Activated CD8-positive, alpha-beta memory T cell treated with anti-CD3 and anti-CD28 coated beads, Interleukin-2, amount 10 ng/mL, durations not matched to agents 7 days and 5 days (primary cell): ENCODE results near the gene CDSN. TPM values are rescaled to one million over a fixed set of nuclear protein-coding genes. Genes with fewer than 3 reads are reported as not detected.

Source experiments
- ATAC-seq: fragments of 150-1000 bp; cut with Tn5 transposase; one replicate; pipeline ENCODE4 v1.10.0; 2021; ENCODE audit warnings: moderate library complexity
- CTCF ChIA-PET: fragments of 350-600 bp; sonication (Branson Sonifier 250); formaldehyde crosslinking; loops from one replicate; lab custom pipeline; 2021; ENCODE audit warnings: antibody characterized with exemption; lab: Charles Lee
- DNase-seq: peaks from one replicate; pipeline ENCODE4 v3.0.0-alpha.2; 2020
- H3K27ac Mint-ChIP-seq: one replicate; pipeline ENCODE4 v1.8.0; 2021; ENCODE audit warnings: mild to moderate bottlenecking, mixed read lengths
- H3K27me3 Mint-ChIP-seq: one replicate; pipeline ENCODE4 v1.8.0; 2021; ENCODE audit warnings: mixed read lengths
- H3K36me3 Mint-ChIP-seq: one replicate; pipeline ENCODE4 v1.8.0; 2021; ENCODE audit warnings: mild to moderate bottlenecking, mixed read lengths
- H3K4me1 Mint-ChIP-seq: one replicate; pipeline ENCODE4 v1.8.0; 2021; ENCODE audit warnings: mixed read lengths
- H3K4me3 Mint-ChIP-seq: one replicate; pipeline ENCODE4 v1.8.0; 2021; ENCODE audit warnings: mild to moderate bottlenecking, moderate library complexity, mixed read lengths
- H3K9me3 Mint-ChIP-seq: one replicate; pipeline ENCODE4 v1.8.0; 2022; ENCODE audit warnings: low read depth, mixed read lengths
- total RNA-seq, 2 experiments: library from RNA; stranded (reverse); gene quantifications; one replicate each; pipeline ENCODE4 v1.2.3, GENCODE V29; 2021

CDSN gene
- total RNA-seq, 2 experiments from 2014 or later: not detected

DNA sequence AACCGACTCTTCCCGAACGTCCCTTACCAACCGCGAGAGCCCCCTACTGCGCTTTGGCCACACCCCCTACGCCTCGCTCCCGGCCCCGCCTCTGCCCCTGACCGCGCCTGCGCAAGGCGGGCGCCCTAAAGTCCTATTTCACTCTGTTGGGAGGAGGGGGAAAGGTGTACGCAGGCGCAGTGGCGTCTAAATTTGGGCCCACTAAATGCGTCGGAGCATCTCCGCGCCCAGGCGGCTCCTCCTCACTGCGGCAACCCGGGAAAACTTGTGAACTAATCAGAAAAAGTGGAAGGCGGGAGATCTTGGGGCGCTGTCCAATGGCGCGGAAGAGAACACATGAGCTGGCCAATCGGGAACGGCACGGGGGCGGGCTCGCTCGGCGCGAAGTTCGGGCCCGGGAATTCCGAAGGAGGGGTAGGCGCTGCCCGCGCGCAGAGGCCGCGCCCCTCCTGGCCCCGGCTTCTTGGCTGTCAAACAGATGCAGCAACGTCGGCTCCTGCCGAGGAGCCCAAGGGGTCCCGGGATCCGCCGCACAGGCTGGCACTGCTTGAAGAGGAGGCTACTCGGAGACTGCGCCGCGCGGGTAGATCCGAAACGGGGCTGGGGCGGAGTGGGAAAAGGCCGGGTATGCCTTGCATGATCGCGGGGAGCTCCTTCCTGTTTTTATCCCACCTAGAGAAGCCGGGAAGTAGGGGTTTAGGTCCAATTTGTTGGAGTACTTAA lies 38.1 kb upstream of the CDSN start, which contains the start of gene TCF19:
TSS of gene TCF19 (plus strand) at position 450 of the 723 bp plus-strand sequence. CDS start 881 bp downstream, outside the sequence.
- DNase-seq (peak; percentile 100), ATAC-seq (peak; percentile 92)
- H3K9me3 Mint-ChIP-seq: no peaks in the 10 kb centered on the region
- H3K4me1 Mint-ChIP-seq: peaks cover 42% of the 10 kb centered on the region
- peak within 1 kb of the TSS; percentile 99 for H3K4me3 Mint-ChIP-seq
- CTCF ChIA-PET: interaction anchor here (0.7 to 3.5 kb wide), 9 partner anchors 11 to 284 kb away, joined by 3 to 21 read pairs (median 5); no protein-coding TSS in a partner anchor
- no peaks in the 10 kb centered on the region for H3K27me3 Mint-ChIP-seq
- H3K27ac Mint-ChIP-seq: peak within 1 kb of the TSS; percentile 84
- peaks cover 47% of the 10 kb centered on the region for H3K36me3 Mint-ChIP-seq

GRCh38 chr6:31157513-31158139 lies 37.4 kb upstream of the CDSN start, which contains the start of gene CCHCR1:
CCHCR1 (minus strand) TSS chr6:31157802; CDS start chr6:31157600, 202 bp downstream.
- ATAC-seq: no peak
- Mint-ChIP-seq H3K4me1 (peaks cover 38% of the 10 kb centered on the region), H3K4me3 (peak within 1 kb of the TSS; percentile 99), H3K9me3 (no peaks in the 10 kb centered on the region), H3K27me3 (no peaks in the 10 kb centered on the region), H3K36me3 (peaks cover 41% of the 10 kb centered on the region), H3K27ac (peak within 1 kb of the TSS; percentile 84)
- DNase-seq: no peak
- CTCF ChIA-PET: interaction anchor here (1.3 to 3.5 kb wide), 6 partner anchors 12 to 285 kb away, joined by 3 to 21 read pairs (median 7); no protein-coding TSS in a partner anchor

DNA sequence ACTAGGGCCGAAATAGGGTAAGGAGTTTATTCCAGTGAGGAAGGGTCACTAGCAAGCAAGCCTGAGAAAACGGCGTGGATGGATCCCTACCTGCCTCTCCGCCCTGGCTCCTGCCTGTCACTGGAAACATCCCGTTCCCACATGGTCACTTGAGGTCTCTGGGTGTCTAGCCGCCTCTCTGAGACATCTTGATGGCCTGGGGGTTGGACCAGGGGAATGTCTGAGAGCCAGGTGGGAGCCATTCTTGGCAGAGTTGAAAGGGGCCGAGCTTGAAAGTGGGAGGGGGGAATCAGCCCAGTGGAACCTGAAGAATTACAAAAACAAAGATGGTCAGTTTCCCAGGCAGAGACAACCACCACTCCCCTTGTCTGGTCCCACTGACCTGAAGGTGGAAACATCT lies 36.4 kb upstream of the CDSN start:
- ATAC-seq (no peak), DNase-seq (no peak)
- Mint-ChIP-seq H3K4me1 (peaks cover 30% of the 10 kb centered on the region), H3K4me3 (peak overlapping the region; percentile 99), H3K9me3 (no peaks in the 10 kb centered on the region), H3K36me3 (peaks cover 32% of the 10 kb centered on the region), H3K27me3 (no peaks in the 10 kb centered on the region), H3K27ac (no peak overlapping the region)
- CTCF ChIA-PET: interaction anchor here (1.0 kb wide), 1 partner anchor 36 kb away, joined by 3 read pairs; no protein-coding TSS in a partner anchor

GRCh38 chr6:31154436-31154835 lies 34.2 kb upstream of the CDSN start:
- Mint-ChIP-seq H3K27me3 (no peaks in the 10 kb centered on the region), H3K36me3 (peaks cover 21% of the 10 kb centered on the region)
- DNase-seq: no peak

GRCh38 chr6:31152781-31153180 lies 32.5 kb upstream of the CDSN start:
- peaks cover 14% of the 10 kb centered on the region for H3K36me3 Mint-ChIP-seq
- H3K9me3 Mint-ChIP-seq: no peaks in the 10 kb centered on the region
- H3K27ac Mint-ChIP-seq: no peak overlapping the region
- DNase-seq (no peak), ATAC-seq (no peak)
- H3K4me1 Mint-ChIP-seq: peaks cover 15% of the 10 kb centered on the region
- H3K27me3 Mint-ChIP-seq: no peaks in the 10 kb centered on the region
- no peak overlapping the region for H3K4me3 Mint-ChIP-seq
- CTCF ChIA-PET: interaction anchor here (0.8 to 1.0 kb wide), 2 partner anchors 15 to 24 kb away, joined by 3 read pairs; no protein-coding TSS in a partner anchor

More at GRCh38 chr6:31154436-31154835, 34.2 kb upstream of the CDSN start:
- Mint-ChIP-seq H3K27ac (no peak overlapping the region), H3K4me1 (peaks cover 13% of the 10 kb centered on the region), H3K4me3 (no peak overlapping the region), H3K9me3 (no peaks in the 10 kb centered on the region)
- ATAC-seq: no peak
- CTCF ChIA-PET: interaction anchor here (1.2 kb wide), 1 partner anchor 213 kb away, joined by 4 read pairs; no protein-coding TSS in a partner anchor

- CTCF ChIA-PET: no interaction called here
- H3K36me3 Mint-ChIP-seq: peaks cover 15% of the 10 kb centered on the region
These were observed 29.7 kb upstream of the CDSN start for GRCh38 chr6:31149827-31150447.

DNA sequence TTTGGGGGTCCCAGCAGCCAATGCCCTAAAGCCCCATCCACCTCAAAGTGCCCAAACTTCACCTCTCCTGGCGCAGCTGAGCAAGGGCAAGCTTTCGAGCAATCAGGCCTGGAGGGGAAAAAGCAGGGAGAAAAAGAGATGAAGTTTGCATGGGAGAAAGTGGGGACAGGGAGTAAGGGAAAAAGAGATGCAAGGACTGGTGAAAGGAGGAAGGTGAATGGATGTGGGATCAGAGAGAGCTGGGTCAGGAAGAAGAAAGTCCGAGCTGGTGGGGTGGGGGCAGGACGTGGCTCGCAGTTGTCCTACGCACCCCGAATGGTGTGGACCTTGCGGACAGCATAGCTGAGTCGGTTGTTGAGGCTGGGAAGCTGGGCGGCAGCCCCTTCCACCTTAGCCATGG lies 25.1 kb upstream of the CDSN start:
- no peak for ATAC-seq
- H3K9me3 Mint-ChIP-seq: no peaks in the 10 kb centered on the region
- CTCF ChIA-PET: interaction anchor here (0.8 to 1.9 kb wide), 4 partner anchors 14 to 230 kb away, joined by 3 to 6 read pairs (median 4); no protein-coding TSS in a partner anchor
- H3K4me3 Mint-ChIP-seq: no peak overlapping the region
- peaks cover 6% of the 10 kb centered on the region for H3K36me3 Mint-ChIP-seq
- peaks cover 3% of the 10 kb centered on the region for H3K4me1 Mint-ChIP-seq
- DNase-seq: no peak
- no peak overlapping the region for H3K27ac Mint-ChIP-seq
- H3K27me3 Mint-ChIP-seq: no peaks in the 10 kb centered on the region

More at GRCh38 chr6:31149827-31150447, 29.7 kb upstream of the CDSN start:
- Mint-ChIP-seq H3K4me3 (no peak overlapping the region), H3K9me3 (no peaks in the 10 kb centered on the region), H3K4me1 (peaks cover 3% of the 10 kb centered on the region), H3K27ac (no peak overlapping the region), H3K27me3 (no peaks in the 10 kb centered on the region)
- ATAC-seq (no peak), DNase-seq (no peak)

DNA sequence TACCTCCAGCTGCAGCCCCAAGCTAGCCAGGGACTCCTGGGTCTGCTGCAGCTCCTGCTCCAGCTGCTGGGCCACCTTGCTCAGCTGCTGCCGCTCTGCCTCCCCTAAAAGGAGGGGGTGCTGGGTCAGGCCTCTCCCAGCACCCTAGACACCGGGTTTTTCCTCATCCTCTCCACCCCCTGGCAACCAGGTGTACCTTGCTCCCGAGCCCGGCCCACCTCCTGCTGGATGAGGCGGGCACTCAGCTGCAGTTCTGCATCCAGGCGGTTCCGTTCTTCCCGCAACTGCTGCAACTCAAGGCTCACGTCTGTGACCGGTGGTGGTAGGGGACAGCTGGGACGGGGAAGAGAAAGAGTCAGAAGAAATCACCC lies 24.7 kb upstream of the CDSN start:
- ATAC-seq: no peak
- H3K27ac Mint-ChIP-seq: no peak overlapping the region

DNA sequence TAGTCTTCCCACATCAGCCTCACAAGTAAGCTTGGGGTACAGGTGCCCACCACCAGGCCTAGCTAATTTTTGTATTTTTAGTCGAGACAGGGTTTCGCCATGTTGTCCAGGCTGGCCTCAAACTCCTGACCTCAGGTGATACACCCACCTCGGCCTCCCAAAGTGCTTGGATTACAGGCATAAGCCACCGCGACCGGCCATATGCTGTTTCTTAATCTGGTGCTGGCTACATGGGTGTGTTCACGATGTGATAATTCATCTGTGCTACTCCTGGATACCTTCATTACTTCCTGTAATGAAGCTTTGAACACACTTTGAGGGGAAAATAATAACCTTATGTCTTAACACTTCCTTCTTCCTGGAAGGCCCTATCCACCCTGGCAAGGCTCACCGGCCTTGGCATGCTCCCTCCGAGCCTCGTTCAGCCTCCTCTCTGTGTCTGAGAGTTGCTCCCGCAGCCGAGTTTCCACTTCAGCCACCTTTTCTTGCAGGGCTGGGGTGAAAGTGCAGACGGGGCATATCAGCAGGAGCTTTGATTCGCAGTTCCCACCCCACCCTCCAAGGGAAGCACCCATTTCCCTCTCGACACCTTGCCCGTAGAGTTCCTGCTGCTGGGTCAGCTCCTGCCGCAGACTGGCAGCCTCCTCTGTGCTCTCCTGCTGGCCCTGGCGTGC lies 24.2 kb upstream of the CDSN start:
- CTCF ChIA-PET: interaction anchor here (1.2 to 1.9 kb wide), 3 partner anchors 13 to 48 kb away, joined by 3 to 6 read pairs (median 4); partner anchors contain the start of gene TCF19
- no peak for DNase-seq
- H3K9me3 Mint-ChIP-seq: no peaks in the 10 kb centered on the region
- ATAC-seq: no peak
- peaks cover 3% of the 10 kb centered on the region for H3K4me1 Mint-ChIP-seq
- H3K27ac Mint-ChIP-seq: no peak overlapping the region
- H3K36me3 Mint-ChIP-seq: peaks cover 4% of the 10 kb centered on the region
- H3K4me3 Mint-ChIP-seq: no peak overlapping the region
- H3K27me3 Mint-ChIP-seq: no peaks in the 10 kb centered on the region

More for the DNA sequence above, 24.7 kb upstream of the CDSN start:
- Mint-ChIP-seq H3K9me3 (no peaks in the 10 kb centered on the region), H3K4me1 (peaks cover 3% of the 10 kb centered on the region), H3K4me3 (no peak overlapping the region), H3K36me3 (peaks cover 6% of the 10 kb centered on the region), H3K27me3 (no peaks in the 10 kb centered on the region)
- CTCF ChIA-PET: interaction anchor here (0.8 to 1.9 kb wide), 3 partner anchors 14 to 222 kb away, joined by 4 to 6 read pairs (median 4); no protein-coding TSS in a partner anchor
- DNase-seq: no peak

DNA sequence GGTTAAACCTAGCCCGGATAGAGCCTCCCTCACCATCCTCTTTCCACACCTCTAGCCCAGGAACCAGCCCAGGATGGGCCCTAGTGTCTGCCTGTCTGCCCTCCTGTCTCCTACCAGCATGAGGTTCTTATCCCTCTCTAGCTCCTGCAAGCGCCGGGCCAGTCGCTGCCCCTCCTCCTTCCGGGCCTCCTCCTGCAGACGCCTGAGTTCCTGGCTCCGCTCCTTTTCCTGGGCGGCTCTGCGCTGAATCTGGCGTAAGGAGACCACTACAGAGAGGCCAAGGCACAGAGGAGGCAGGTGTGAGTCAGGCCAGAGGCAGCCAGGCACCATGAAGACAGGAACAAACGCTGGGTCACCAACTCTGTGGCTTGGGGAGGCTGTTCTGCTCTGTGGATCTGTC lies 22.9 kb upstream of the CDSN start:
- H3K27me3 Mint-ChIP-seq: no peaks in the 10 kb centered on the region
- H3K4me1 Mint-ChIP-seq: peaks cover 3% of the 10 kb centered on the region
- DNase-seq: no peak
- H3K27ac Mint-ChIP-seq: no peak overlapping the region
- no peak for ATAC-seq
- H3K36me3 Mint-ChIP-seq: peaks cover 3% of the 10 kb centered on the region
- CTCF ChIA-PET: interaction anchor here (1.3 to 1.5 kb wide), 2 partner anchors 14 to 224 kb away, joined by 5 to 9 read pairs; no protein-coding TSS in a partner anchor
- H3K4me3 Mint-ChIP-seq: no peak overlapping the region
- H3K9me3 Mint-ChIP-seq: no peaks in the 10 kb centered on the region

- no peak for ATAC-seq
- H3K4me1 Mint-ChIP-seq: peaks cover 4% of the 10 kb centered on the region
These were observed 22.1 kb upstream of the CDSN start for GRCh38 chr6:31142361-31142761.

DNA sequence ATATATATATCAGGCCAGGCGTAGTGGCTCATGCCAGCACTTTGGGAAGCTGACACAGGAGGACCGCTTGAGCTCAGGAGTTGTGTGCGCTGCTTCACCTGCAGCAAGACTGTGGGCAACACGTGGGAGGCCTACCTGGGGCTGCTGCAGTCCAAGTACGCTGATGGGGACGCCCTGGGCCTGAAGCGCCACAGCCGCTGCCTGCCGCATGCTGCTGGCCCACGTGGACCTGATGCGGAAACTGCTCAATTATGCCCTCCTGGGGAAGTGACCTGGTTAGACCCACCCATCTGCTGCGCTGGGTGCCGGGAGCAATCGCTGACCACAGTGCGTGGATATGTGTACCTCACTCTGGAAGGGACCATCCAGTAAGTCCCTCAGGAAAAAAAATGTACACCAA lies 20.4 kb upstream of the CDSN start:
- H3K27me3 Mint-ChIP-seq: no peaks in the 10 kb centered on the region
- no peak overlapping the region for H3K4me3 Mint-ChIP-seq
- H3K4me1 Mint-ChIP-seq: peaks cover 4% of the 10 kb centered on the region
- DNase-seq (no peak), ATAC-seq (no peak)
- no peaks in the 10 kb centered on the region for H3K36me3 Mint-ChIP-seq
- CTCF ChIA-PET: interaction anchor here (1.3 to 2.0 kb wide), 3 partner anchors 11 to 56 kb away, joined by 3 to 6 read pairs (median 4); no protein-coding TSS in a partner anchor
- no peaks in the 10 kb centered on the region for H3K9me3 Mint-ChIP-seq
- H3K27ac Mint-ChIP-seq: no peak overlapping the region

More at GRCh38 chr6:31142361-31142761, 22.1 kb upstream of the CDSN start:
- H3K4me3 Mint-ChIP-seq: no peak overlapping the region
- DNase-seq: no peak
- H3K9me3 Mint-ChIP-seq: no peaks in the 10 kb centered on the region
- no peak overlapping the region for H3K27ac Mint-ChIP-seq
- peaks cover 3% of the 10 kb centered on the region for H3K36me3 Mint-ChIP-seq
- no peaks in the 10 kb centered on the region for H3K27me3 Mint-ChIP-seq
- CTCF ChIA-PET: interaction anchor here (1.3 to 1.5 kb wide), 2 partner anchors 14 to 225 kb away, joined by 5 to 9 read pairs; no protein-coding TSS in a partner anchor
